Eye (tissue), 1 donor: ENCODE data around the gene QSOX1.
A peak's percentile ranks its signal among the peaks of the same experiment; 100 is the strongest.

ENCODE experiments used
- DNase-seq: peaks from one replicate; pipeline ENCODE4 v3.0.0-alpha.2; 2015

Gene QSOX1

GRCh38 chr1:180218806-180219765 is 64.4 kb downstream of the QSOX1 start:
- DNase-seq: no peak

DNA sequence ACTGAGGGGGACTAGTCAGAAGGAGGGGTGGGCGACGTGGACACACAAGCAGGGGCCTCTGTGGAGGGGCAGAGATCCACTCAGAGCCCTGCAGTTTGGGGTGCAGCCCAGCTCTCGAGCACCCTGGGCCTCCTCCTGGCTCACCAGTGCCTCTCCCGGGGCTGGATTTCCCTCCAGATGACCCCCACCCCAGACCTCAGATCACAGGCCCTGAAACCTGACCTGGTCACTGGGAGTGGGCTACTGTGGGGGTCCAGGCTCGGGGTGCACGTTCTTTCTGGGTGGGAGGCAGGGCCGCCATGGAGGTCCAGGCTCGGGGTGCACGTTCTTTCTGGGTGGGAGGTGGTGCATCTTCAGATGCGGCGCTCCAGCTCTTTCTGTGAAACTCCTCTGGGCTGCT is 65.1 kb downstream of the QSOX1 start:
- DNase-seq: no peak

- no peak for DNase-seq
These were observed 66.8 kb downstream of the QSOX1 start for GRCh38 chr1:180221462-180221861.

DNA sequence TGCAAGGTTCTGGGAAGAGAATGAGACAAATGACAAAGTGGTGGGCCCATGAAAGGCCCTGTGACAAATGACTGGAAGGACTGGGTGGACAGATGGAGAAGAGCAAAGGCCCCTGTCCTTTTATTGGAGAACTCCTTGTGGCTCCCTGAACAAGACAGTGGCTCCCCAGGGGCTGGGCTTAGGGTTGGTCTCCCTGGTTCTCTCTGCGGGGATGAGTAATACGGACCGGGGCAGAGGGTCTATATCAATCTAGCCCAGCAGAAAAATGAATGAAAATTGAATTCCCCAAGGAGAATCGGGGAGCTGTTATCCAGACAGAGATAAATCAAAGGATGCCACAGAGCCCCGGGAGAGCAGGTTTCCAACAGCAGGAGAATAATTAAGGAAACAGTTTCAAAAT is 70.2 kb downstream of the QSOX1 start:
- DNase-seq: no peak

- DNase-seq: no peak
These were observed 70.7 kb downstream of the QSOX1 start for GRCh38 chr1:180225403-180225802.

DNA sequence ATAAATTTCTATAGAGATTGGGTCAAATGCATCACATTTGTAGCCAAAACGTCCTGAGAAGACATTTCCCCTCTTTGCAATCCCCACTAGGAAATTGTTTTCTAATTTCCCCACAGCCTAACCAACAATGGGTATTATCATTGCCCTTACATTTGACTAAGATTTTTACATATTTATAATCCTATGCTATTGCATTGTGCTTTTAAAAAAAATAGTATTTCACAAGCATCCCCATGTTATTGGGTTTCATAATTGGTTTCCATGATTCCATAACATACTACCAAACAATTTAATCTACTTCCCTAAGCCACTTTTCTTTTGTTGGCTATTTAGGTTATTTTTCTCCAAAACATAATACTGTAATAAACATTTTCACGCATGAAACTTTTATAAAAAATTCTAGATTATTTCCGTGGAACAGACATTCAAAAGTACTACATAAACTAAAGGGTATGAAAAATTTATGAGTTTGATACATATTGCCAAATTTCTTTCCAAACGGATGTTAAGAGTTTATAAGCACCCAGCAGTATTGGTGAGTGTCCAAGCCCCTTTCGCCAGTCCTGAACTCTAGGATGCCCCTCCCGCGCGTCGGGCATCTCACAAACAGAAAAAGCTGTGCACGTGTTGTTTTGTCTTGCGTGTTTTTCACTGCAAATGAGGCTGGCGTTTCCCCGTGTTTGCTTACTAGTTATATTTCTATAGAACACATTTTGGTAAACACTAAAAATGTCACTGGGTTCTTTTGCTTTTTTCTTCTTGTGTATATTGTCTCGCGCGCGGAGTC is 73.4 kb downstream of the QSOX1 start:
- peak; percentile 43 for DNase-seq

DNA sequence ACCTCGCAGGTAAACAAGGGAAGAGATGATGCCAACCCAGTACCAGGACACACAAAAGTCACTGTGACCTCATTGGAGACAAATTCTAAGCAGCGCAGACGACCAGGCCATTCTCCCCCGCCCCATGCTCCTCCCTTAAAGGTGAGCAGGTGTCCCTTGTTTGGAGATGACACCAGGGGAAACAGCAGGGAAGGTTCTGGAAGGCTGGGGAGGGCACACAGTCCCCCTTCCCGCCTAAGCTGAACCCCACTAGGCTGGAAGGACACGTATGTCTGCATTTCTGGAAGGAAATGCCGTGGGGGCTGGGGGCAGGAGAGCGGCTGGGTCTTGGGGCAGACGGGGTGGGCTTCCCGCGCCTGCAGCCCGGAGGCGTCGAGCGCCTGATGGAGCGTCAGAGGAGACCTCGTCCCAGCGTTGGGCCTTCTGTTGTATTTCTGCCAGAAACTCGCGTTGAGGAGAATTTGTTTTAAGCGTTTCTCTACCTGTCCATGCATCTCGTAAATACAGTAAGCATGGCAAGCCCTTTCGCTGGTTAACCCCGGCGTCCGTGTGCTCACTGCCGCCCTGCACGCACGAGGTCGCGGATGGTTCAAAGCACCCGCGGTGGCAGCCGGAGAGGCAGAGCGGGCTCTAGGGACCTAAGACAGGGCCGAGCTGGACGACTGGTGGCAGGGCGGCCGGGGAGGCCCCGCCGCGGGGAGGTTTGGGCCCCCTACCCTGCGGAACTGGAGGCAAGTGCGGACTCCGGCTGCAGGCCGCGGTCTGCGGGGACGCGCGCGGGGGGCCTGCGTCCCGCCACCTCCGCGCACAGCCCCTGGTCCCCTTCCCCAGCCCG is 74.2 kb downstream of the QSOX1 start:
- peak; percentile 79 for DNase-seq

DNA sequence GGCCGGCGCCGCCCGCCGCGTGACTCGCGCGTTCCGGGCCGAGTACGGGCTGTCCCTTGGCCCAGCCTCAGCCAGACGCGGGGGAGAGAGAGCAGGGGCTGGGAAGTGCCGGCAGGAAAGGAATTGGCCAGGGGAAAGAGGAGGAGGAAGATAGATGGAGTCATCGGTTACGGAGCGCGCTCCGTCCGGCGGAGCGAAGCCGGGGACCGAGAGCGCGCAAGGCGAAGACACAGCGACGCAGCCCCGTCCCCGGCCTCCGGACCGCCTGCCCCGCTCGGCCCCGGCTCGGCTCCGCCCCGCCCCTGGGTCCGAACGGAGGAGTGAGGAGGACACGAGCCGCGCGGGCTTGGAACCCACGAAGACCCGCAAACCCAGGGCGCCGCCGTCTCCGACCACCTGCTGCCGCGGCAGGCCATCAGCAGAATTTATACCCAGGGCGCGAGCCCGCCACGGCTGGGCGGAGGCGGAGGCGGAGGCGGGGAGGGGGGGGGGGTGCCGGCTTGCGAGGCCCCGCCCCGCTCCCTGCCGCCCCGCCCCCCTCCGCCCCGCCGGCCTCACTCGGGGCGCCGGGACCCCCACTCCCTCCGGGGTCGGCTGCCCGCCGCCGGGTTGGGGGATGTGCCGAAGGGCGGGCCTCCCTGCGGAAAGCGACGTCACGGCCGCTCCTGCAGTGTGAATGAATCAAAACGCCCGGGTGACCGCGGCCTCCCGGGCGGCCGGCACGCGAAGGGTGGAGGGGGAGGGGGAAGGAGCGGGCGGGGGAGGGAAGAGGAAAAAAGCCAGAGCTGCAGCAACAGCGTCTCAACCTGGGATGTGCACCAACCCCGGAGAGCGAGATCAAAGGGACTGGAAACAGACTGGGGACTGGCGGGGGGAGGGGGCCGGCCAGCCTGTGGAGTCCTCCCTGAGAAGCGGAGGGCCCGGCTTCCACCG is 75.1 kb downstream of the QSOX1 start, which contains the start of gene LHX4:
Gene LHX4, plus strand, starts transcription at position 782 of the 933 bp plus-strand sequence. CDS start 266 bp downstream, outside the sequence.
- peak; percentile 74 for DNase-seq

- DNase-seq: peak; percentile 75
These were observed 75.7 kb downstream of the QSOX1 start for GRCh38 chr1:180230416-180230790.

GRCh38 chr1:180230791-180231505 is 76.3 kb downstream of the QSOX1 start:
- DNase-seq: peak; percentile 83

GRCh38 chr1:180231506-180231921 is 76.8 kb downstream of the QSOX1 start:
- no peak for DNase-seq

DNA sequence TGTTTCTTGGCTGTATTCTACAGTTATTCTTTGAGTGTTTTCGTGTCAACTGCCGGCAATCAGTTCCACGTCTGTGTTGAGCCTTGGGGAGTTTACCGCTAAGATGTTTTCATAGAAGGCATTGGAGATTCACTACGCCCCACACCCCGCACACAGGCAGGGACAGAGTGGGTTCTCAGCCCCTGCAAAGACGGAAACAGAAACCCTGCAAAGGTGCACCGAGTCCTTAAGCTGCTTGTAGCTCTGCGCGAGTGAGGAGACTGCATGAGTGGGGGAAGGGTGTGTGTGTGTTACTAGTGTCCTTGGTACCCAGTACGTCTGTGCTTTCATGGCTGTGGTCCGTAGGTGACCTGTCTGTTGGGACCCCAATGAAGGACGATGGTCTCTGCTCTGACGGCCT is 77.3 kb downstream of the QSOX1 start:
- peak; percentile 55 for DNase-seq

DNA sequence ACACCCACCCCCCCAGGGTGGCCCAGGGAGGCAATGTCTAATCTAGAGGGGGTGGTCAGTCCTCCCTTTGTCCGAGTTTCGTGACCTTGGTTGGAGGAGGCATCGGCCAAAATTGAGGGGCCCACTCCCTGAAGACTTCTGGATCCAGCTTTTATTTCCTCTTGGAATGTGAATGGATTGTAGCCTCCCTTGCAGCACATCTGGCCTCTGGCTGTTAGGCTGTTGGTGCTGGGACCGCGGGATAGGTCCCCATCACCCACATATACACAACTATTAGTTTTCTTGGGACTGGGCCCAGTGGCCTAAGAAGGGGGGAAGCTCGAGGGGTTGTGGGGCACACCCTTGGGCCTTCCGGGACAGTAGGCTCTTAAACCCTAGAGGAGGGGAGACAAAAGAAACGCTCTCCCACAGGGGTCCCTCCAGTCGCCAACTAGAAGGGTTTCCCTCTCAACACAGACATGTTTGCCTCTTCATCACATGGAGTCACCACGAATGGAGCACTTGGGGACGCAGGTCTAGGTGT is 77.9 kb downstream of the QSOX1 start:
- peak; percentile 52 for DNase-seq

- DNase-seq: peak; percentile 45
These were observed 78.7 kb downstream of the QSOX1 start for GRCh38 chr1:180233191-180234011.

DNA sequence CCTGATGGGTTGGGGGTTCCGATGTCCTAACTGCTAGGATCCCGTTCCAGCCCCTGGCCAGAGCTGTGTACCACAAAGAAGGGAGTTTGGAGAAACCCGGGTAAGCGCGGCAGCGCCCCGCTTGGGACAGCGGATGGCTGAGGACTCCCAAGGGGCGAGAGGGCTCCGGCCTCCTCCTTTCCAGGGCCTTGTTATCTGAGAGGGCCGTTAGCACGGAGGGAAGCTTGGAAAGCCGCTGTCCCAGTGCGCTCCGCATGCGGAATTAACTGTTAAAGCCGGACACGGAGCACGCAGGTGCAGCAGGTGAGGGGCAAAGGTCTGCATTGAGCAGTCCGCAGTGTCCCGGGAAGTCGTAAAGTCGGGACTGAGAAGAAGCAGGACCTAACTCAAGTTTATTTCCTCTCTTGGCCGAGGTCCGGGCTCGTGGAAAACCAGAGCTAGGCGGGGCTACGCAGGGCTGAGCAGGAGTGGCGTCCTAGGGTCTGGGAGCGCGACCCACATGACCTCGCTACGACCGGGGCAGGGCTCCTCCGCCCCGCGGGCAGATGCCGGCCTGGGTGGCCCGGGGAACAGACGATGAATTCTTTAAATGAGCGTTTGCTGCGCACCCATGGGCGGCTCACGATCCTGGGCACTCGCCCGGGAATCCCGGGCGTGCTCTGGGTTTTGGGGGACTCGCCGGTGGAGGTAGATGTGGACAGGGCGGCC is 79.9 kb downstream of the QSOX1 start:
- DNase-seq: peak; percentile 73

DNA sequence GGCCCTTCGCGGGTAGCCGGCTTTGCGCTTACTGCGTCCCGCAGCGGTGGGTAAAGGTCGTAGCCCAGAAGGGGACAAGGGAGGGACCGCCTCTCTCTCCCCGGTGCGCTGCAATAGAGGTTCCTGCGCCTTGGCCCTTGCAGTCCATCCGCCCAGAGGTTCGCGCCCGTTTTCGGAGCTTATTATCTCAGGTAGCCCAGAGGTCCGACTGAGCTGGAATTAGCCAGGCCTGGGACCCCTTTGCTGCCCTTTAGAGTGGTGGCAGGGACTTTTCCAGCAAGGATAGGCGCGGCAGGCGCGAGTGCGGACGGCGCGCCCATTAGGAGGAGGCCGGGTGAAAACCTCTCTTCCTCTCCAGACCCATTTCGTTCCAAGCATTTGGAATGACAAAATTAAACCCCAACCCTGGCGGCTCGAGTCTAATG is 80.4 kb downstream of the QSOX1 start:
- peak; percentile 55 for DNase-seq

- peak; percentile 46 for DNase-seq
These were observed 81.0 kb downstream of the QSOX1 start for GRCh38 chr1:180235502-180236239.
